MCF 10A (cell line): ENCODE measurements around the gene DMXL1. TPM values are rescaled to one million over a fixed set of nuclear protein-coding genes. Genes with fewer than 3 reads are reported as not detected.

Experiments used
- BruUV-seq: library from RNA; stranded (reverse); fragments of 400-500 nt; replicated peaks from 2 replicates; lab custom pipeline; 2021; lab: Mats Ljungman, UMichigan
- CTCF ChIA-PET: fragments of 300-600 bp; sonication (Branson Sonifier 250); formaldehyde crosslinking; extraction: SDS; loops from one replicate; lab custom pipeline; 2021; ENCODE audit warnings: antibody characterized with exemption, inconsistent platforms; lab: Yijun Ruan, JAX
- POLR2A ChIA-PET: fragments of 300-600, 350-650 bp; sonication (Branson Sonifier 250); formaldehyde crosslinking; extraction: SDS; loops from one replicate; lab custom pipeline; 2020; ENCODE audit warnings: antibody characterized with exemption, inconsistent platforms; lab: Yijun Ruan, JAX
- DNase-seq: peaks from one replicate; pipeline ENCODE4 v3.0.0-alpha.2; 2018; ENCODE audit not compliant: unreplicated experiment
- H3K27ac Mint-ChIP-seq: one replicate; pipeline ENCODE4 v1.8.0; 2022; ENCODE audit warnings: mild to moderate bottlenecking, low read depth, mixed read lengths; ENCODE audit not compliant: unreplicated experiment
- H3K27me3 Mint-ChIP-seq: one replicate; pipeline ENCODE4 v1.8.0; 2022; ENCODE audit warnings: mixed read lengths; ENCODE audit not compliant: insufficient read depth, unreplicated experiment
- H3K36me3 Mint-ChIP-seq: one replicate; pipeline ENCODE4 v1.8.0; 2022; ENCODE audit warnings: mild to moderate bottlenecking, moderate library complexity, mixed read lengths; ENCODE audit not compliant: insufficient read depth, unreplicated experiment
- H3K4me1 Mint-ChIP-seq: one replicate; pipeline ENCODE4 v1.8.0; 2022; ENCODE audit warnings: mixed read lengths; ENCODE audit not compliant: insufficient read depth, unreplicated experiment
- H3K4me3 Mint-ChIP-seq: one replicate; pipeline ENCODE4 v1.8.0; 2022; ENCODE audit warnings: mild to moderate bottlenecking, moderate library complexity, mixed read lengths; ENCODE audit not compliant: unreplicated experiment
- H3K9me3 Mint-ChIP-seq: one replicate; pipeline ENCODE4 v1.8.0; 2022; ENCODE audit warnings: mixed read lengths; ENCODE audit not compliant: unreplicated experiment
- CTCF ChIP-seq: fragments of 200-600 bp; IDR thresholded peaks from one replicate; pipeline ENCODE4 v1.8.0; 2022; ENCODE audit warnings: antibody characterized with exemption, mild to moderate bottlenecking; ENCODE audit not compliant: unreplicated experiment
- intact Hi-C: fragments of 100-400 bp; cut with micrococcal nuclease; formaldehyde crosslinking; loops from 2 replicates; pipeline ENCODE4 v1.14.1; 2022
- total RNA-seq: library from RNA; stranded (reverse); gene quantifications from 2 replicates; pipeline ENCODE4 v1.2.3, GENCODE V29; 2022

The DMXL1 gene
- total RNA-seq, 1 experiment from 2014 or later: 45.1 TPM

- Mint-ChIP-seq H3K27ac (no peak overlapping the region), H3K4me3 (no peak overlapping the region), H3K27me3 (no peaks in the 10 kb centered on the region), H3K36me3 (peaks cover 6% of the 10 kb centered on the region), H3K9me3 (peaks cover 7% of the 10 kb centered on the region), H3K4me1 (peaks cover 6% of the 10 kb centered on the region)
- BruUV-seq: no TSS peak
- intact Hi-C loops: loop anchor here (1.0 to 10.0 kb wide), 4 partner anchors 243 to 722 kb away; no protein-coding TSS in a partner anchor
- peak; percentile 57 for DNase-seq
- ChIA-PET CTCF (interaction anchor here (0.6 to 9.4 kb wide), 26 partner anchors 8 to 1378 kb away, joined by 3 to 64 read pairs (median 4); partner anchors contain the start of gene DMXL1), POLR2A (interaction anchor here (0.7 to 1.8 kb wide), 8 partner anchors 9 to 335 kb away, joined by 3 to 7 read pairs (median 4); partner anchors contain the start of genes DMXL1 and DTWD2)
- TF ChIP-seq CTCF: peak; percentile 61
Observed at GRCh38 chr5:119022017-119022745, 48.7 kb upstream of the DMXL1 start.

- no peak for TF ChIP-seq CTCF
- Mint-ChIP-seq H3K27ac (no peak overlapping the region), H3K4me1 (peaks cover 6% of the 10 kb centered on the region), H3K27me3 (no peaks in the 10 kb centered on the region), H3K4me3 (no peak overlapping the region), H3K36me3 (peaks cover 6% of the 10 kb centered on the region), H3K9me3 (peaks cover 7% of the 10 kb centered on the region)
- BruUV-seq: no TSS peak
- DNase-seq: no peak
- ChIA-PET POLR2A (interaction anchor here (1.8 kb wide), 1 partner anchor 48 kb away, joined by 7 read pairs; the partner anchor contains the start of gene DMXL1), CTCF (interaction anchor here (0.6 to 9.4 kb wide), 10 partner anchors 19 to 412 kb away, joined by 3 to 64 read pairs (median 5); partner anchors contain the start of gene DMXL1)
- intact Hi-C loops: loop anchor here (1.0 to 10.0 kb wide), 4 partner anchors 242 to 722 kb away; no protein-coding TSS in a partner anchor
Observed at GRCh38 chr5:119022773-119023172, 48.1 kb upstream of the DMXL1 start.

- peaks cover 5% of the 10 kb centered on the region for H3K4me1 Mint-ChIP-seq
- H3K4me3 Mint-ChIP-seq: no peak overlapping the region
- TF ChIP-seq CTCF: no peak
- H3K36me3 Mint-ChIP-seq: peaks cover 6% of the 10 kb centered on the region
- no peak overlapping the region for H3K27ac Mint-ChIP-seq
- DNase-seq: no peak
- intact Hi-C loops: loop anchor here (10.0 kb wide), 1 partner anchor 236 kb away; no protein-coding TSS in a partner anchor
- H3K27me3 Mint-ChIP-seq: no peaks in the 10 kb centered on the region
- peaks cover 14% of the 10 kb centered on the region for H3K9me3 Mint-ChIP-seq
- no TSS peak for BruUV-seq
- ChIA-PET CTCF (interaction anchor here (0.6 kb wide), 1 partner anchor 369 kb away, joined by 4 read pairs; no protein-coding TSS in a partner anchor), POLR2A (no interaction called here)
Observed at GRCh38 chr5:119028575-119028974, 42.3 kb upstream of the DMXL1 start.
